ENCODE results near the gene SRXN1. TPM values are rescaled to one million over a fixed set of nuclear protein-coding genes. Genes with fewer than 3 reads are reported as not detected.

Gene SRXN1
- total and polyA plus RNA-seq, 9 donors = 8.4 to 13.7 (median 10.6) TPM

DNA sequence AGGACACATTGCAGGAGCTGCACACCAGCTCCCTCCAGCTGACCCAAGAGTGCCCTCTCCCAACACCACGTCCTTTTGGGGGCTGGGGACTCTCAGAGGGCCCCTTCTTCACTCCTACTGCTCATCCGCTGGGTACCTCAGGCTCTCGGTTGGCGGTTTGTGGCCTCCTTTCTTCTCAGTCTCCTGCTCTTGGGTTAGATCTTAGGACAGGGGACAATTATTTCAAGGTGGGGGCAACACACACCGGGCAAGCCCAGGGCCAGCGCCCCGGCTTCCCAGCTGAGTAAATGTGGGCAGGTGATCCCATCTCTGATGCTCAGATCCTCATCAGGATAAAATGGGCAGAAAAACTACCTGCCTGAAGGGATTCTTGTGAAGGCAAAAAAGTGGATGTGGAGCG is 44.0 kb downstream of the SRXN1 start:
- H3K27me3 ChIP-seq (ENCODE audit: control insufficient read depth, insufficient read depth, low read length) = peaks cover 42% of the 10 kb centered on the region
- no peak overlapping the region for H3K27ac ChIP-seq (ENCODE audit: low read length)
- H3K4me1 ChIP-seq (ENCODE audit: control insufficient read depth, insufficient read depth, low read length) = peaks cover 65% of the 10 kb centered on the region
- peak overlapping the region; percentile 45 for H3K4me3 ChIP-seq (ENCODE audit: low read length)
- no peaks in the 10 kb centered on the region for H3K9me3 ChIP-seq (replicated peaks; ENCODE audit: control insufficient read depth, low read depth, low read length)
- DNase-seq = no peak
- peaks cover 6% of the 10 kb centered on the region for H3K36me3 ChIP-seq (ENCODE audit: control insufficient read depth, insufficient read depth, low read length)
- 68% methylated on average over 4 of the region's 8 CpGs for WGBS (ENCODE audit: insufficient coverage)

DNA sequence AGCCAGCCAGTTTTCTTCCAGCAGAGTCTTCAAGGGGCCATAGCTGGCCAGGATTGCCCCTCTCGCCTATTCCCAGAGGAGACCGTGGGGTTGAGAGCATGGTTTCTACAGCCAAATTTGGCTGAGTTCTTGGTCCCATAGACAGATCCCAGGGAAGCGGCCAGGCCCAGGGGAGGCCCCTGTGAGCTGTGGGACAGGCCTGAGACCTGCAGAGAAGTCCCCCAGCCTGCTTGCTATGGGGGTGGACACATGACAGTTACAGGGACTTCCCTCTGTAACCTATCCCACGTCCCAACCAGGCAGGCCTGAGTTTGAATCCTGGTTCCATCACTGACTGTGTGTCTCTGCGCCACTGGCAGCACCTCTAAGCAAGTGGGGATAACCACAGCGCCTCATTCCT is 45.5 kb downstream of the SRXN1 start:
- Histone ChIP-seq H3K27ac (ENCODE audit: low read length) (no peak overlapping the region), H3K27me3 (ENCODE audit: control insufficient read depth, insufficient read depth, low read length) (peaks cover 38% of the 10 kb centered on the region), H3K4me1 (ENCODE audit: control insufficient read depth, insufficient read depth, low read length) (peaks cover 69% of the 10 kb centered on the region), H3K9me3 (replicated peaks; ENCODE audit: control insufficient read depth, low read depth, low read length) (no peaks in the 10 kb centered on the region), H3K4me3 (ENCODE audit: low read length) (no peak overlapping the region), H3K36me3 (ENCODE audit: control insufficient read depth, insufficient read depth, low read length) (peaks cover 6% of the 10 kb centered on the region)
- no peak for DNase-seq
- 74% methylated on average over 5 of the region's 6 CpGs for WGBS (ENCODE audit: insufficient coverage)

DNA sequence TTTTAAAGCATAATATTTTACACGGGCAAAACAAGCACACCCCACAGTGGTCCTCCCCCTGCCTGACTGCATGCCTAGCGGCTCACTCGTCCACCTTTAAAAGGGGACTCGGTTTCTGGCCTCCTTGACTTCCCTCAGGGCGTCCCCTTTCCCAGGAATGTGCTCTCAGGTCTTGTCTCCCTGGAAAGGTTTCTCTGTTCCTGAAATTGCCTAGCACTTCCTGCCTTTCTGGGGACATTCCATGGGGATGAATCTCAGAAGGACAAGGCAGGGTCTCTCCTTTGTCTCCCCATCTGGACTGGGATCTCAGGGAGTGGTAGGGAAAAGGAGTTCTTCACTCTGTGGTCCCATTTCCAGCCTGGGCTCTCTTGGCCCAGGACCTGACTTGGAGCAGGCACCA is 47.8 kb downstream of the SRXN1 start:
- H3K4me1 ChIP-seq (ENCODE audit: control insufficient read depth, insufficient read depth, low read length) = peaks cover 58% of the 10 kb centered on the region
- peaks cover 18% of the 10 kb centered on the region for H3K27me3 ChIP-seq (ENCODE audit: control insufficient read depth, insufficient read depth, low read length)
- no peak for DNase-seq
- 46% methylated on average over 5 of the region's 5 CpGs for WGBS (ENCODE audit: insufficient coverage)
- H3K9me3 ChIP-seq (replicated peaks; ENCODE audit: control insufficient read depth, low read depth, low read length) = no peaks in the 10 kb centered on the region
- H3K36me3 ChIP-seq (ENCODE audit: control insufficient read depth, insufficient read depth, low read length) = peaks cover 6% of the 10 kb centered on the region
- no peak overlapping the region for H3K4me3 ChIP-seq (ENCODE audit: low read length)
- H3K27ac ChIP-seq (ENCODE audit: low read length) = peak overlapping the region; percentile 9

DNA sequence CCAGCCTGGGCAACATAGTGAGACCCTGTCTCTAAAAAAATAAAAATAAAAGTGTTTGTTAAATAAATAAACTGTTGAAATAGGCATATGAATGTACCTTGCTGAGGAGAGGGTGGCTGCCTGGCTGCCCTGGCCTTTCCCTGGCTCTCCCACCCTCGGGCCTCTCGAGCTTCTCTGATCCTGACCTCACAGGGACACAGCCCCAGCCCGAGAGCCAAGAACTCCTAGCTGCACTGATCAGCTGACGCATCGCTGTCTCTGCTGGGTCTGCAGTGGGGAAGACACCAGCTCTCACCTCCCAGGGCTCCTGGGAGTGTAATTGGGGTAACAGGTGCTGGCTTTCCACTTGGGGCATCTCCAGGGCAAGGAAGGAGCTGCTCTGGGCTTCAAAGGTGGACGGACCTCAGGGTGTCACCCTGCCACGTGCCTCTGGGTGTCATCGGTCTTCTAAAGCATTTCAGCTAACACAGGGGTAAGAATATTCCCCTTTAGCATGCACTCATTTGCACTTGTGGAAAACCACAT is 49.8 kb downstream of the SRXN1 start:
- peaks cover 4% of the 10 kb centered on the region for H3K36me3 ChIP-seq (ENCODE audit: control insufficient read depth, insufficient read depth, low read length)
- H3K4me3 ChIP-seq (ENCODE audit: low read length) = no peak overlapping the region
- H3K27ac ChIP-seq (ENCODE audit: low read length) = no peak overlapping the region
- peaks cover 3% of the 10 kb centered on the region for H3K27me3 ChIP-seq (ENCODE audit: control insufficient read depth, insufficient read depth, low read length)
- H3K4me1 ChIP-seq (ENCODE audit: control insufficient read depth, insufficient read depth, low read length) = peaks cover 51% of the 10 kb centered on the region
- DNase-seq = no peak
- 30% methylated on average over 3 of the region's 8 CpGs for WGBS (ENCODE audit: insufficient coverage)
- no peaks in the 10 kb centered on the region for H3K9me3 ChIP-seq (replicated peaks; ENCODE audit: control insufficient read depth, low read depth, low read length)

DNA sequence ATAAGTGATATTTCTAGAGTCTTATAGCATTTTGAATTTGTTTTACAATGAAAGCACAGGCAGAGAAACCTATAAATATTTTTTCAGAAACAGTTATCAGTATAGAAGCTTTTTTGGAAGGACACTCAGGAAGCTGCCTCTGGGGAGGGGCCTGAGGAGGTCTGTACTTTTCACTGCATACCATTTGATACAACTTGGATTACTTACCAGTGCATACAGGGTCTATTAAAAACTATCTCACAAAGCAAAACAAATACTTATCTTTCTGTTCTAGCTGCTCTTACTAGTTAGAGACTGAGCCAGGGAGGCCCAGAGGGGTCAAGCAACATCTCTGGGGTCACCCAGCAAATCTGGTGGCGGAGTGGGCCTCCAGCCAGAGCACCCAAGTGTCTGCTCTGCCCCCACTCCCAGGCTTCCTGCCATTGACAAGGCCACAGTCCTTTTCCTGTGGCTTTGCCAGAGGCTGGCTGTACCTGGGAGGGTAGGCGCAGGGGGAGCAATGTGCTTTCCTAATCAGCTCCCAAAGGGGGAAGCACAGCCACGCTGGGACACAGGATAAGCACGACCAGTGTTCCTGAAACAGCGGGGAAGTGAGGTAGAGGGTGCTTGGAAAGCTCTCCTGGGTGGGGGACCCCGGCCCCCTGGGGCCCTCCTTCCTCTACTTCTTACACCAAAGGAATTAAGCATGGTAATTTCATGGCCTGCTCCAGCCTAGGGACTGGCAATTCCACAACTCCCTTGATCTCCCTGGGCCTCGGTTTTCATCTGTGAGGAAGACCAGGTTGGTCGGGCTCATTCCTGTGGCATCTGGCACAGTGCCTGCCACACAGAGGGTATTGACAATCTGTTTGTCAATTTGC is 50.7 kb downstream of the SRXN1 start:
- Histone ChIP-seq H3K9me3 (replicated peaks; ENCODE audit: control insufficient read depth, low read depth, low read length) (no peaks in the 10 kb centered on the region), H3K27me3 (ENCODE audit: control insufficient read depth, insufficient read depth, low read length) (no peaks in the 10 kb centered on the region), H3K4me1 (ENCODE audit: control insufficient read depth, insufficient read depth, low read length) (peaks cover 44% of the 10 kb centered on the region), H3K27ac (ENCODE audit: low read length) (peak overlapping the region; percentile 42), H3K4me3 (ENCODE audit: low read length) (no peak overlapping the region), H3K36me3 (ENCODE audit: control insufficient read depth, insufficient read depth, low read length) (no peaks in the 10 kb centered on the region)
- 53% methylated on average over 7 of the region's 8 CpGs for WGBS (ENCODE audit: insufficient coverage)
- peak; percentile 59 for DNase-seq

DNA sequence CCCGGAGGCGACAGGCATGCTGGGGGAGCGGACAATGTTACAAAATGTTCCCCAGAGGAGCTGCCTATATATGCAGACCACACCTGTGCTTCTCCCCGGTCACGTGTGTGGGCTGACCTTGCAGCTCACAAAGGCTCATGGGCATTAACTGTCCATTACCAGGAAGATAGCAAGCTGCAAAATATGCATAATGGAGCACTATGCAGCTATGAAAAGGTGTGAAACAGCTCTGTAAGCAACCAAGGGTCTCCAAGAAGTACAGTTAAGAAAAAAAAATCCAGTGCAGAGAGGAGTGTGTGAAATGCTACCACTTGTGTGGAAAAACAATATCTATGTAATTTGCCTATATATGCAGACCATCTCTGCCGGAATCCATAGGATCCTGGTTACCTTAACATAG is 52.3 kb downstream of the SRXN1 start:
- WGBS (ENCODE audit: insufficient coverage) = 67% methylated on average over 2 of the region's 6 CpGs
- peaks cover 51% of the 10 kb centered on the region for H3K4me1 ChIP-seq (ENCODE audit: control insufficient read depth, insufficient read depth, low read length)

DNA sequence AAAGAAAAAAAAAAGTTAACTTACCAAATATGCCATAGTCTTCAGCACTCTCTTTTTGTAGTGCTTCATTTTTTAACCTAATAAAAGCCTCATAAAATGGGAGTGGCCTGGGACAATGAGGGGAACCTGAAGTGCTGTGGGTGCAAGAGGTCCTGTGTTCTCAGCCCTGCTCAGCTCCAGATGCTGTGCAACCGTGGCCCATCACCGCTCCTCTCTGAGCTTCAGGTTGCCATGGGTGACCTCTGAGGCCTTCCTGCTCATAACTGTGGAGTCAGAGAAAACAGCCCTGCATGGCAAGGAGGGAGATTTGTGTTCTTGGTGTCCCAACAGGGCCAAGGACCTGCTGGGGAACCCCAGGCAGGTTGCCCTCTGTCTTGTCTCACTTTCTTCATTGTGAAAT is 52.9 kb downstream of the SRXN1 start:
- H3K27me3 ChIP-seq (ENCODE audit: control insufficient read depth, insufficient read depth, low read length) = no peaks in the 10 kb centered on the region
- DNase-seq = no peak
- no peaks in the 10 kb centered on the region for H3K9me3 ChIP-seq (replicated peaks; ENCODE audit: control insufficient read depth, low read depth, low read length)
- WGBS (ENCODE audit: insufficient coverage) = 90% methylated on average over 2 of the region's 2 CpGs
- H3K36me3 ChIP-seq (ENCODE audit: control insufficient read depth, insufficient read depth, low read length) = no peaks in the 10 kb centered on the region
- H3K27ac ChIP-seq (ENCODE audit: low read length) = no peak overlapping the region
- H3K4me1 ChIP-seq (ENCODE audit: control insufficient read depth, insufficient read depth, low read length) = peaks cover 50% of the 10 kb centered on the region
- no peak overlapping the region for H3K4me3 ChIP-seq (ENCODE audit: low read length)

More for the DNA sequence above, 52.3 kb downstream of the SRXN1 start:
- Histone ChIP-seq H3K9me3 (replicated peaks; ENCODE audit: control insufficient read depth, low read depth, low read length) (no peaks in the 10 kb centered on the region), H3K27ac (ENCODE audit: low read length) (no peak overlapping the region), H3K36me3 (ENCODE audit: control insufficient read depth, insufficient read depth, low read length) (no peaks in the 10 kb centered on the region), H3K27me3 (ENCODE audit: control insufficient read depth, insufficient read depth, low read length) (no peaks in the 10 kb centered on the region), H3K4me3 (ENCODE audit: low read length) (no peak overlapping the region)
- no peak for DNase-seq

DNA sequence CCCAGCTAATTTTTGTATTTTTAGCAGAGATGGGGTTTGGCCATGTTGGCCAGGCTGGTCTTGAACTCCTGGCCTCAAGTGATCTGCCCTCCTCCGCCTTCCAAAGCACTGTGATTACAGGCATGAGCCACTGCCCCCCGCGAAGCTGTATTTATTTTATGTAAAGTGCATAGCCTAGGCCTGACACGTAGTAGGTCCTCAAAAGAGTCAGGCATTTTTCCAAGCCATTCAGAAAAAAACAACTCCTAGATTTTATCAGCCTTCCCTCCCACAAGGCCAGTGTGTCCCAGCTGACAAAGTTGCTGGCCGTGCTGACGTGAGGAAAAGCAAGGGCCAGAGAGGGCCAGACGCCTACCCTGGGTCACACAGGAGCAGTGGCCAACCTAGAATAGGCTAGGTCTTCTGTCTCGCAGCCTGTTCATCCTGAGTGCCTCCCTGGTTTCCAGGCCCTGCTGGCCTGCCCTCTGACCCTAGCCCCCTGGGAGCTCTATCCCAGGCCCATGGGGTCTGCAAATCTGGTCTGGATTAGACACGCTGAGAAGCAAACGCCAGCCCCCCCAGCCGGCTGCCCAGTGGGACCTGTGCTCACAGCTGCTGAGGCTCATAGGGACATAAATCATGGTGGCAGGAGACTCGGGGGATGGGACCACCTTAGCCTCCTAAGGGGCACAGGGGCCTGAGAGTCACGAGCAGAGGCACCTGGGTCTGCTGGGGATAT is 54.7 kb downstream of the SRXN1 start:
- DNase-seq = no peak
- WGBS (ENCODE audit: insufficient coverage) = 31% methylated on average over 9 of the region's 13 CpGs
- H3K27me3 ChIP-seq (ENCODE audit: control insufficient read depth, insufficient read depth, low read length) = no peaks in the 10 kb centered on the region
- H3K27ac ChIP-seq (ENCODE audit: low read length) = no peak overlapping the region
- no peak overlapping the region for H3K4me3 ChIP-seq (ENCODE audit: low read length)
- no peaks in the 10 kb centered on the region for H3K36me3 ChIP-seq (ENCODE audit: control insufficient read depth, insufficient read depth, low read length)
- H3K4me1 ChIP-seq (ENCODE audit: control insufficient read depth, insufficient read depth, low read length) = peaks cover 41% of the 10 kb centered on the region
- no peaks in the 10 kb centered on the region for H3K9me3 ChIP-seq (replicated peaks; ENCODE audit: control insufficient read depth, low read depth, low read length)

DNA sequence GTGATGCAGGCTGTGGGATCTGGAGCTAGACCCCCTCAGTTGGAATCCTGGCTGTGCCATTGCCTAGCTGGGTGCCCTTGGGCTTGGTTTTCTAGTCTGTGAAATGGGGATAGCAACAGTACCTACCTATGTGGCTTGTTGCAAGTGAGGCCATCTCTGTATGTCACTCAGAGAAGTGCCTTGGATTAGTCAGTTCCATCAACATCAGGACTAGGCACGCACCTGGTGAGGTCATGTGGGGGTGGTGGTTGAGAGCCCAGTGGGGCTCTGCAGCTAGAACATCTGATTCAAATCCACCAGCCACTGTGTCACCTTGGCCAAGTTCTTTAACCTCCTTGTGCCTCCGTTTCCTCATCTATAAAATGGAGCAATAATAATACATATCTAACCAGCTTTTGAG is 55.4 kb downstream of the SRXN1 start:
- Histone ChIP-seq H3K27ac (ENCODE audit: low read length) (no peak overlapping the region), H3K27me3 (ENCODE audit: control insufficient read depth, insufficient read depth, low read length) (no peaks in the 10 kb centered on the region), H3K4me3 (ENCODE audit: low read length) (no peak overlapping the region), H3K4me1 (ENCODE audit: control insufficient read depth, insufficient read depth, low read length) (peaks cover 33% of the 10 kb centered on the region), H3K9me3 (replicated peaks; ENCODE audit: control insufficient read depth, low read depth, low read length) (no peaks in the 10 kb centered on the region), H3K36me3 (ENCODE audit: control insufficient read depth, insufficient read depth, low read length) (no peaks in the 10 kb centered on the region)
- no peak for DNase-seq
- no CpG with 5 or more reads among the region's 2 CpGs for WGBS (ENCODE audit: insufficient coverage)

Data from muscle of leg (tissue), 11 donors.